ENCODE measurements around the gene NLRP1.

DNA sequence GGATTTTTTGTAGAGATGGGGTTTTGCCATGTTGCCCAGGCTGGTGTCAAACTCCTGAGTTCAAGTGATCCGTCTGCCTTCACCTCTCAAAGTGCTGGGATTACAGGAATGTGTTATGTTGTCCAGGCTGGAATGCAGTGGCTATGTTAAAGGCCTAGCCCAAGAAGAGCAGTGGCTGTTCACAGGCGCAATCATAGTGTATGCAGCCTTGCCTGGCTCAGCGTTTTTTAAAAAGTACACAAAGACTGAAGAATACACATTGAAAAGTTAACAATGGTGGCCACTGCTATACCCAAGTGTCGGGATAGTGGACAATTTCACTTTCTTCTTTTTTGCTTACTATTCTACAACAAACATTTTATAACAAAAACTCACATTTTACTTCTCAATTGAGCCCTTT lies 105.3 kb downstream of the NLRP1 start:
- no peak for TF ChIP-seq POLR2AphosphoS5 (IDR thresholded peaks at IDR 0.05; ENCODE audit: borderline replicate concordance, low read depth, low read length)
- no peak for TF ChIP-seq EZH2 (IDR thresholded peaks at IDR 0.05)
